Stomach smooth muscle (tissue), 2 donors: ENCODE results near the gene VTN.
"Not testable (repeated sequence)": the region's sequence is repeated elsewhere in the genome, so short reads cannot be mapped to it uniquely, and the experiment has no call there.

Experiments used
- H3K27ac ChIP-seq: one replicate; pipeline ENCODE4 v1.7.0; 2013; ENCODE audit warnings: mild to moderate bottlenecking, low read length, inconsistent platforms
- H3K27me3 ChIP-seq, 2 donors: one replicate each; pipeline ENCODE4 v1.7.0; 2013; ENCODE audit warnings: low read length in 2 of 2; ENCODE audit not compliant: insufficient read depth in 2 of 2, control insufficient read depth in 1 of 2
- H3K36me3 ChIP-seq, 2 donors: one replicate each; pipeline ENCODE4 v1.7.0; 2013; ENCODE audit warnings: low read length in 2 of 2; ENCODE audit not compliant: control insufficient read depth in 2 of 2, insufficient read depth in 2 of 2
- H3K4me1 ChIP-seq: one replicate; pipeline ENCODE4 v1.7.0; 2013; ENCODE audit warnings: low read length; ENCODE audit not compliant: control insufficient read depth, insufficient read depth
- H3K4me3 ChIP-seq, 2 donors: one replicate each; pipeline ENCODE4 v1.7.0; 2013; ENCODE audit warnings: low read length in 2 of 2
- H3K9ac ChIP-seq, 2 donors: one replicate each; pipeline ENCODE4 v1.7.0; 2013; ENCODE audit warnings: low read length in 2 of 2, mild to moderate bottlenecking in 1 of 2
- H3K9me3 ChIP-seq, 2 donors: one replicate each; pipeline ENCODE4 v1.7.0; 2013; ENCODE audit warnings: low read length in 2 of 2; ENCODE audit not compliant: control insufficient read depth in 2 of 2
- donor health status: healthy.
- donor health status: Pancreatic carcinoma.

Gene VTN

DNA sequence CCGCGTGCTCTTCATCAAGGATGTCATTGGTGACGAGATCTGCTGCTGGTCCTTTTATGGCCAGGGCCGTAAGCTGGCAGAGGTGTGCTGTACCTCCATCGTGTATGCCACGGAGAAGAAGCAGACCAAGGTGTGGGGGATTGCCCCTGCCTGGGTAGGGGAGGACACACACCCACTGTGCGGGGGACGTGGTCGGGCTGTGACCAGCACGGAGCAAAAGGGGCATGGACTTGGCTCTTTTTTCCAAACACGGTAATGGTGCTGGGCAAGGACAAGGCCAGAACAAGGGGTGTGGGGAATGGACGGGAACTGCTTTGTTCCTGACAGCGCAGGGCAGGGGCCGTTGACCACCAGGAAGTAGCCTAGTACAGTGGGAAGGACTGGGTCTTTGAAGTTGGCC lies 27.8 kb downstream of the VTN start:
- H3K27me3 ChIP-seq: no peaks in the 10 kb centered on the region
- no peak overlapping the region for H3K27ac ChIP-seq
- no peak overlapping the region for H3K4me3 ChIP-seq
- no peaks in the 10 kb centered on the region for H3K9me3 ChIP-seq
- peaks cover 44 to 65% of the 10 kb centered on the region in 2 donors for H3K36me3 ChIP-seq
- H3K4me1 ChIP-seq: peaks cover 3% of the 10 kb centered on the region
- H3K9ac ChIP-seq: no peak overlapping the region

- H3K4me1 ChIP-seq: peaks cover 4% of the 10 kb centered on the region
- peaks cover 36 to 57% of the 10 kb centered on the region in 2 donors for H3K36me3 ChIP-seq
- no peak overlapping the region for H3K27ac ChIP-seq
- H3K4me3 ChIP-seq: no peak overlapping the region
- no peaks in the 10 kb centered on the region for H3K9me3 ChIP-seq
- H3K9ac ChIP-seq: no peak overlapping the region
- no peaks in the 10 kb centered on the region for H3K27me3 ChIP-seq
Observed at GRCh38 chr17:28341516-28341915, 28.6 kb downstream of the VTN start.

GRCh38 chr17:28340374-28340773 lies 29.7 kb downstream of the VTN start:
- Histone ChIP-seq H3K9me3 (no peaks in the 10 kb centered on the region), H3K9ac (no peak overlapping the region), H3K27ac (no peak overlapping the region), H3K36me3 (peaks cover 30 to 46% of the 10 kb centered on the region in 2 donors), H3K4me3 (no peak overlapping the region), H3K4me1 (peaks cover 12% of the 10 kb centered on the region), H3K27me3 (no peaks in the 10 kb centered on the region)

DNA sequence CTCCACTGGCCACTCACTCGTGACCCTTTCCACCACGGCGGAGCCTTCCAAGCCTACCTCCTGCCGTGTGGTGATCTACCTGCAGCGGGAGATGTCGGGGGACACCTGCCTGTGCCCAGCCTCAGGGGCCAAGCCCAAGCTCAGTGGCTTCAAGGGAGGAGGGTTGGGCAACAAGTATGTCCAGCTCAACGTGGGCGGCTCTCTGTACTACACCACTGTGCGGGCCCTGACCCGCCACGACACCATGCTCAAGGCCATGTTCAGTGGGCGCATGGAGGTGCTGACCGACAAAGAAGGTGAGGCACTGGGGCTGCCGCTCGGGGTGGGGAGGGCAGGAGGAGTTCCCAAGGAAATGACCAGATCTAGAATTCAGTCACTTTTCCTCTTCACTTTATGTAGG lies 30.7 kb downstream of the VTN start:
- H3K27ac ChIP-seq: no peak overlapping the region
- no peaks in the 10 kb centered on the region for H3K27me3 ChIP-seq
- peaks cover 26 to 39% of the 10 kb centered on the region in 2 donors for H3K36me3 ChIP-seq
- peaks cover 19% of the 10 kb centered on the region for H3K4me1 ChIP-seq
- no peak overlapping the region for H3K4me3 ChIP-seq
- H3K9ac ChIP-seq: no peak overlapping the region
- H3K9me3 ChIP-seq: no peaks in the 10 kb centered on the region

- H3K4me3 ChIP-seq, H3K9ac ChIP-seq, H3K9me3 ChIP-seq, H3K27ac ChIP-seq, H3K27me3 ChIP-seq: not testable (repeated sequence)
- Histone ChIP-seq H3K4me1 (peaks cover 25% of the 10 kb centered on the region), H3K36me3 (peaks cover 22 to 34% of the 10 kb centered on the region in 2 donors)
Observed at GRCh38 chr17:28338769-28339212, 31.3 kb downstream of the VTN start.

GRCh38 chr17:28338056-28338768 lies 31.9 kb downstream of the VTN start:
- Histone ChIP-seq H3K9me3 (no peaks in the 10 kb centered on the region), H3K4me1 (peaks cover 30% of the 10 kb centered on the region), H3K27me3 (no peaks in the 10 kb centered on the region), H3K36me3 (peaks cover 19 to 30% of the 10 kb centered on the region in 2 donors), H3K4me3 (no peak overlapping the region), H3K27ac (peak overlapping the region; percentile 26), H3K9ac (peak overlapping the region in 1 of 2 donors; percentile 13)

DNA sequence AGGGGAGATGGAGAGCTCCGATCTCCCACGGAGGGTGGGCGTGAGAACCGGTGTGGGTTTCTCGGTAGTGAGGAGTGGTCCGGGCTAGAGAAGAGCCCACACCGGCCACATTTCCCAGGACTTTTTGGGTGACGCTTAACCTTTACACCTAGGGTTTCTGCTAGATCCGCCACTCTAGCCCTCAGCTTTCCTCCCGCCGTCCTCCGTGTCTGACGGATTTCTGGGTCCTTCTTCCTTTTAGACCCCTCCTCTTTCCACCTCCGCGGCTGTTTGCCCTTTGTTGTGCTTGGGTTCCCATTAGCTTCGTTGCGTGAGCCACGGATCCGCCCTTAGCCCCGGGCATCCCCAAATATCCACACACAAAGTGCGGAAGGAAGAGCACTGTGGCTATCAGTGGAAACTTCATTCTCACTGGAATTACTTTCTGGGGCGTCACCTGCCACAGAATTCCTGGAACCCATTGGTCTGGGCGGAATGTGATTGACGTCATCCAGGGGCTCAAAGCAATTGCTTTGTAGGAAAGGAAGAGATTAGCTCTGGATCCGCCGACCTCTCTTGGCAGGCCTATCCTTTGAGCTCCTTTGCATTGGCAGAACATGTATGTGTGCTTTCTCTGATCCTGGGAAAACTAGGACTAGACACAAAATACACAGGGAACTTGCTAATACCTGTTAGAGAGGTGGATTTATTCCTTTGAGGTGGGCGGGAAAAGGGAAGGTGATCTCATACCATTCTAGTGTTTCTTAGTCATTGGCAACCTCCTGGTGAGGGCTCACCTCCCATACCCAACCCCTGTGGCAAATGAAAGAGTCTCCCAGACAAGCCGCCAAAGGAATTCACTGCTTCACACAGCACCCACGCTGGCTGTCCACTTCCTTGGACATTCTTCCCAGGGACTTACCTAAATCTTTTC lies 33.9 kb downstream of the VTN start:
- H3K4me3 ChIP-seq: peak overlapping the region; percentile 94 to 96
- peak overlapping the region; percentile 94 to 97 for H3K9ac ChIP-seq
- H3K4me1 ChIP-seq: peaks cover 31% of the 10 kb centered on the region
- H3K9me3 ChIP-seq: no peaks in the 10 kb centered on the region
- peak overlapping the region; percentile 88 for H3K27ac ChIP-seq
- peaks cover 12 to 19% of the 10 kb centered on the region in 2 donors for H3K36me3 ChIP-seq
- H3K27me3 ChIP-seq: no peaks in the 10 kb centered on the region

GRCh38 chr17:28335201-28335958 lies 34.7 kb downstream of the VTN start, which contains the start of the genes IFT20 and TNFAIP1:
Gene IFT20 (minus strand): TSS chr17:28335472. CDS start chr17:28331985, 3,487 bp downstream.
Gene TNFAIP1 (plus strand): TSS chr17:28335761. CDS start chr17:28339522, 3,761 bp downstream.
- H3K9me3 ChIP-seq: no peaks in the 10 kb centered on the region
- peaks cover 10 to 14% of the 10 kb centered on the region in 2 donors for H3K36me3 ChIP-seq
- H3K27ac ChIP-seq: peak within 1 kb of the TSS; percentile 88
- H3K9ac ChIP-seq: peak within 1 kb of the TSS; percentile 94 to 97
- no peaks in the 10 kb centered on the region for H3K27me3 ChIP-seq
- H3K4me3 ChIP-seq: peak within 1 kb of the TSS; percentile 95 to 96
- peaks cover 31% of the 10 kb centered on the region for H3K4me1 ChIP-seq

DNA sequence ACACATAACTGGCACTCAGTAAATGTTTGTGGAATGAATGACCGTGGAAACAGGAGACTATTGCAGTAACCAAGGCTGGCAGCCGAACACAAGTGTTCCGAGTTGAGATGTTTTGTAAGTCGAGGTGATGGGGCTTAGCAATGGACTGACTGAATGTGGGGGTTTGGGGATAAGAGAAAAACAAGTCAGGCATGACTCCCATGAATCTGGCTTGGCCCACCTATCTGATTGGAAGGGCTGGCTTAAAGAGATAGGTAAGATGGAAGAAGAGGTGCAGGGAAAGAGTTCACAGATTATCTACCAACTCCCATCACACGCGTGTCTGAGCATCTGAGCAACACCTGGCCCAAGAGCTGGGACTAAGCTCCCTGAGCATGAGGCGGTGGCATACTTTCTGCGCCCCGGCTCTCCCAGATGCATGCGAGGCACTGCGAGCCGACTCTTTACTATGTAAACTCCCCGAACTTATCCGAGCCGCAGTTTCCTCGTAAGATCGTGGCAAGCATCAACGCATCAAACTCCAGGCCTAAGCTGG lies 35.4 kb downstream of the VTN start:
- Histone ChIP-seq H3K36me3 (peaks cover 10% of the 10 kb centered on the region in 2 donors), H3K9me3 (no peaks in the 10 kb centered on the region), H3K4me1 (peaks cover 31% of the 10 kb centered on the region), H3K27me3 (no peaks in the 10 kb centered on the region), H3K4me3 (peak overlapping the region; percentile 95 to 96), H3K27ac (peak overlapping the region; percentile 88), H3K9ac (peak overlapping the region; percentile 82 to 87)

DNA sequence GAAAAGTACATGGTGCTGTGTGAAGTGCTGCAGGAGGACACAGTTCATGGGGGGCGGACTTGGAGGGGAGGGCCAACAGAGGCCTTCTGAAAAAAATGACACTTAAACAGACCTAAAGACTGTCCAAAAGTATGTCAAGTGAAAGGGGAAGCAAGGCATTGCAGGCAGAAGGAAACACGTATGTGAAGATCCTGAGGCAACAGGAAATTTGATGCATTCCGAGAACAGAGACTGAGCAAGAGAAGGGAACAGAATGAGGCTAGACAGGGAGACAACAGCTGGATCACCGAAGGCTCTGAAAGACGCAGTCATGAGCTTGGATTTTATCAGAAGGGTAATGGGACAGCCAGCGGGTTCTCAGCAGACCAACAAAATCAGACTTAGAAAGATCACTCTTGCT lies 35.9 kb downstream of the VTN start:
- Histone ChIP-seq H3K27ac (no peak overlapping the region), H3K9ac (peak overlapping the region; percentile 3 to 87), H3K4me1 (peaks cover 31% of the 10 kb centered on the region)

More for the DNA sequence above, 35.9 kb downstream of the VTN start:
- Histone ChIP-seq H3K36me3 (peaks cover 13 to 14% of the 10 kb centered on the region in 2 donors), H3K27me3 (no peaks in the 10 kb centered on the region), H3K4me3 (peak overlapping the region; percentile 95 to 96), H3K9me3 (no peaks in the 10 kb centered on the region)
